Fibroblast of the aortic adventitia (primary cell): ENCODE data around the gene FLYWCH1. TPM values are rescaled to one million over a fixed set of nuclear protein-coding genes. Genes with fewer than 3 reads are reported as not detected.

Experiments used
- DNase-seq: peaks from one replicate; pipeline ENCODE4 v3.0.0-alpha.2; 2010; ENCODE audit warnings: low read depth
- H3K4me3 ChIP-seq: 2 replicates; pipeline ENCODE4 v1.5.1; 2011; ENCODE audit warnings: low read depth, mild to moderate bottlenecking, control low read depth, low read length, moderate library complexity
- CTCF ChIP-seq: IDR thresholded peaks from 2 replicates; pipeline ENCODE4 v1.5.1; 2011; ENCODE audit warnings: mild to moderate bottlenecking, low read length, control low read depth, inconsistent platforms; ENCODE audit not compliant: insufficient read depth
- small RNA-seq: library from RNA; depleted of rRNA; stranded (forward); fragments of <200 nt; gene quantifications from one replicate; pipeline ENCODE3, GENCODE V24; 2012
- total RNA-seq: library from RNA; depleted of rRNA; stranded (reverse); fragments of >200 nt; gene quantifications from 2 replicates; pipeline ENCODE4 v1.2.3, GENCODE V29; 2012; ENCODE audit warnings: low replicate concordance

FLYWCH1 gene
- total RNA-seq, 1 donor, result 37.4 TPM

- TF ChIP-seq CTCF, result no peak
- H3K4me3 ChIP-seq, result no peak overlapping the region
- DNase-seq, result no peak
These were observed 80.0 kb downstream of the FLYWCH1 start for GRCh38 chr16:2991566-2992261.

- no peak for TF ChIP-seq CTCF
- no peak for DNase-seq
- no peak overlapping the region for H3K4me3 ChIP-seq
These were observed 80.8 kb downstream of the FLYWCH1 start for GRCh38 chr16:2992383-2993081.

GRCh38 chr16:2996298-2996697, 84.6 kb downstream of the FLYWCH1 start:
- DNase-seq, result no peak
- no peak overlapping the region for H3K4me3 ChIP-seq
- TF ChIP-seq CTCF, result no peak

GRCh38 chr16:2999929-3000328, 88.2 kb downstream of the FLYWCH1 start:
- H3K4me3 ChIP-seq, result no peak overlapping the region
- no peak for TF ChIP-seq CTCF
- DNase-seq, result no peak

GRCh38 chr16:3000540-3000939, 88.8 kb downstream of the FLYWCH1 start:
- TF ChIP-seq CTCF, result no peak
- DNase-seq, result no peak
- no peak overlapping the region for H3K4me3 ChIP-seq

Small RNAs within 50 kb of the gene (small RNA-seq; reads per million reads assigned to genes)
- not detected for gene LINC00514

Other genes with a start within 250 kb of the FLYWCH1 start
- 14.1 and 16.4 TPM in 2 replicates for gene KCTD5, start 229.4 kb upstream of the FLYWCH1 start, total RNA-seq
- gene PRSS27, start 191.7 kb upstream of the FLYWCH1 start, total RNA-seq, result 0.65 and 1.3 TPM in 2 replicates
- 77.1 and 96.3 TPM in 2 replicates for gene SRRM2, start 159.3 kb upstream of the FLYWCH1 start, total RNA-seq
- gene ELOB, start 134.7 kb upstream of the FLYWCH1 start, total RNA-seq, result 37.6 and 316 TPM in 2 replicates
- gene PRSS33, start 124.4 kb upstream of the FLYWCH1 start, total RNA-seq, result not detected in 2 replicates
- gene PRSS41, start 113.5 kb upstream of the FLYWCH1 start, total RNA-seq, result not detected in 2 replicates
- 0.27 and 0.49 TPM in 2 replicates for gene PRSS21, start 94.7 kb upstream of the FLYWCH1 start, total RNA-seq
- 0.27 and 1.4 TPM in 2 replicates for gene ZG16B, start 81.6 kb upstream of the FLYWCH1 start, total RNA-seq
- gene PRSS22, start 53.8 kb upstream of the FLYWCH1 start, total RNA-seq, result not detected in 2 replicates
- gene FLYWCH2, start 28.7 kb upstream of the FLYWCH1 start, total RNA-seq, result 48.9 and 56.4 TPM in 2 replicates
- not detected in 2 replicates for gene KREMEN2, start 52.3 kb downstream of the FLYWCH1 start, total RNA-seq
- 0.16 and 13.8 TPM in 2 replicates for gene PAQR4, start 57.4 kb downstream of the FLYWCH1 start, total RNA-seq
- gene PKMYT1, start 68.5 kb downstream of the FLYWCH1 start, total RNA-seq, result 1.5 and 24.5 TPM in 2 replicates
- not detected in 2 replicates for gene CLDN9, start 101.0 kb downstream of the FLYWCH1 start, total RNA-seq
- gene CLDN6, start 106.3 kb downstream of the FLYWCH1 start, total RNA-seq, result 1.1 TPM in 1 of 2 replicates, not detected in the other
- 26.7 and 124 TPM in 2 replicates for gene TNFRSF12A, start 108.4 kb downstream of the FLYWCH1 start, total RNA-seq
- 40.6 and 45.6 TPM in 2 replicates for gene HCFC1R1, start 112.0 kb downstream of the FLYWCH1 start, total RNA-seq
- 16.3 and 30.2 TPM in 2 replicates for gene THOC6, start 112.1 kb downstream of the FLYWCH1 start, total RNA-seq
- gene BICDL2, start 125.0 kb downstream of the FLYWCH1 start, total RNA-seq, result not detected in 2 replicates
- not detected in 2 replicates for gene MMP25, start 134.6 kb downstream of the FLYWCH1 start, total RNA-seq
- 7.6 and 7.8 TPM in 2 replicates for gene IL32, start 153.7 kb downstream of the FLYWCH1 start, total RNA-seq
- gene ZSCAN10, start 187.4 kb downstream of the FLYWCH1 start, total RNA-seq, result not detected in 2 replicates
- 12.3 and 14.7 TPM in 2 replicates for gene ZNF205, start 200.7 kb downstream of the FLYWCH1 start, total RNA-seq
- gene ZNF213, start 223.1 kb downstream of the FLYWCH1 start, total RNA-seq, result 6.9 and 7.0 TPM in 2 replicates